HCT116 (cell line): ENCODE data around the gene TAF1C. TPM values are rescaled to one million over a fixed set of nuclear protein-coding genes. Genes with fewer than 3 reads are reported as not detected.

Experiments
- ATAC-seq: fragments of 200-7000 bp; cut with Tn5 transposase; 2 replicates; pipeline ENCODE4 v1.9.1; 2020; ENCODE audit warnings: mild to moderate bottlenecking, moderate library complexity
- BruUV-seq: library from RNA; stranded (reverse); fragments of 400-500 nt; replicated peaks from 2 replicates; lab custom pipeline; 2021; lab: Mats Ljungman, UMichigan
- CTCF ChIA-PET: fragments of 300-600 bp; sonication (Branson Sonifier 250); formaldehyde crosslinking; loops from one replicate; lab custom pipeline; 2021; ENCODE audit warnings: antibody characterized with exemption; lab: Charles Lee
- POLR2A ChIA-PET: fragments of 300-600, 350-600 bp; sonication (Branson Sonifier 250); formaldehyde crosslinking; loops from one replicate; lab custom pipeline; 2021; ENCODE audit warnings: antibody characterized with exemption; lab: Charles Lee
- RAD21 ChIA-PET, 2 experiments: fragments of 300-600 bp; sonication (Branson Sonifier 250); formaldehyde crosslinking; loops; one replicate each; lab custom pipeline; 2023; ENCODE audit warnings: low total read pairs in 2 of 2; ENCODE audit not compliant: uncharacterized antibody in 2 of 2, unreplicated experiment in 2 of 2, low non-redundant PET in 1 of 2; lab: Charles Lee
- DNase-seq: peaks from one replicate; pipeline ENCODE4 v3.0.0-alpha.2; 2010; ENCODE audit warnings: low read depth, low spot score
- H2AFZ ChIP-seq: fragments of 200-600 bp; shearing (Covaris generic), sonication (generic); 2 replicates; pipeline ENCODE4 v1.6.1; 2017; ENCODE audit warnings: low read depth, mixed run types, mixed read lengths, antibody characterized with exemption, low read length; ENCODE audit not compliant: poor library complexity, severe bottlenecking
- H3K27ac ChIP-seq: 2 replicates; pipeline ENCODE4 v1.5.1; 2012; ENCODE audit warnings: low read depth, low read length
- H3K27me3 ChIP-seq: fragments of 200-600 bp; sonication (generic); 2 replicates; pipeline ENCODE4 v1.6.1; 2016; ENCODE audit warnings: mixed run types, low read length, mixed read lengths; ENCODE audit not compliant: insufficient read depth
- H3K36me3 ChIP-seq, 2 experiments: fragments of 200-500 bp in 1 of 2; fragments of 200-600 bp in 1 of 2; sonication (Bioruptor generic) in 1 of 2; sonication (generic) in 1 of 2; 2 replicates each; pipeline versions ENCODE4 v1.5.1 to v1.6.1; 2014 to 2016; ENCODE audit warnings: low read length in 2 of 2, inconsistent platforms in 1 of 2, mixed read lengths in 1 of 2, mixed run types in 1 of 2; ENCODE audit not compliant: insufficient read depth in 2 of 2, control insufficient read depth in 1 of 2
- H3K4me1 ChIP-seq, 2 experiments: fragments of 200-600 bp in 1 of 2; sonication (generic) in 1 of 2; 2 replicates each; pipeline versions ENCODE4 v1.5.1 to v1.6.1; 2012 to 2017; ENCODE audit warnings: low read length in 2 of 2, inconsistent platforms in 1 of 2, mild to moderate bottlenecking in 1 of 2, mixed read lengths in 1 of 2, mixed run types in 1 of 2, moderate library complexity in 1 of 2; ENCODE audit not compliant: insufficient read depth in 2 of 2, control insufficient read depth in 1 of 2
- H3K4me2 ChIP-seq: fragments of 200-600 bp; sonication (generic); 2 replicates; pipeline ENCODE4 v1.6.1; 2017; ENCODE audit warnings: mixed run types, low read length, mixed read lengths
- H3K4me3 ChIP-seq, 2 experiments: fragments of 200-600 bp in 1 of 2; sonication (generic) in 1 of 2; replicated peaks in 1 of 2; 2 replicates each; pipeline ENCODE4 v1.5.1; 2011 to 2016; ENCODE audit warnings: low read length in 2 of 2, control low read depth in 1 of 2, low read depth in 1 of 2, mild to moderate bottlenecking in 1 of 2, mixed read lengths in 1 of 2, mixed run types in 1 of 2
- H3K79me2 ChIP-seq: fragments of 200-600 bp; sonication (generic); 2 replicates; pipeline ENCODE4 v1.6.1; 2017; ENCODE audit warnings: mild to moderate bottlenecking, mixed run types, low read length, moderate library complexity, mixed read lengths; ENCODE audit not compliant: insufficient read depth
- H3K9ac ChIP-seq: fragments of 200-600 bp; sonication (generic); 2 replicates; pipeline ENCODE4 v1.6.1; 2016; ENCODE audit warnings: low read length, mixed read lengths
- H3K9me2 ChIP-seq: fragments of 200-600 bp; sonication (generic), shearing (Covaris generic); 2 replicates; pipeline ENCODE4 v1.6.1; 2017; ENCODE audit warnings: mixed run types, mild to moderate bottlenecking, moderate library complexity; ENCODE audit not compliant: insufficient read depth
- H3K9me3 ChIP-seq, 2 experiments: fragments of 200-500 bp in 1 of 2; fragments of 200-600 bp in 1 of 2; sonication (Bioruptor generic) in 1 of 2; sonication (generic) in 1 of 2; 2 replicates each; pipeline ENCODE4 v1.6.1; 2014 to 2017; ENCODE audit warnings: low read length in 2 of 2, mixed read lengths in 2 of 2, inconsistent platforms in 1 of 2, low read depth in 1 of 2, mild to moderate bottlenecking in 1 of 2, mixed run types in 1 of 2, moderate library complexity in 1 of 2; ENCODE audit not compliant: control insufficient read depth in 1 of 2, insufficient read depth in 1 of 2
- H4K20me1 ChIP-seq: fragments of 200-600 bp; sonication (generic), shearing (Covaris generic); 2 replicates; pipeline ENCODE4 v1.6.1; 2017; ENCODE audit warnings: mixed run types, mild to moderate bottlenecking, moderate library complexity; ENCODE audit not compliant: insufficient read depth
- CBX3 ChIP-seq: IDR thresholded peaks from 2 replicates; pipeline ENCODE4 v1.6.1; 2012; ENCODE audit warnings: low read depth
- EGR1 ChIP-seq: IDR thresholded peaks from 2 replicates; pipeline ENCODE4 v1.6.1; 2012; ENCODE audit warnings: low read depth
- EZH2 ChIP-seq: fragments of 200-600 bp; sonication (generic); IDR thresholded peaks from 2 replicates; pipeline ENCODE4 v1.6.1; 2017; ENCODE audit warnings: antibody characterized with exemption, mixed run types
- EZH2phosphoT487 ChIP-seq: fragments of 200-600 bp; IDR thresholded peaks from 2 replicates; pipeline ENCODE4 v1.6.1; 2018; ENCODE audit warnings: antibody characterized with exemption, borderline replicate concordance
- FOSL1 ChIP-seq: IDR thresholded peaks from 2 replicates; pipeline ENCODE4 v1.6.1; 2012; ENCODE audit warnings: low read depth
- JUND ChIP-seq: IDR thresholded peaks from 2 replicates; pipeline ENCODE4 v1.6.1; 2012
- POLR2A ChIP-seq: IDR thresholded peaks from 2 replicates; pipeline ENCODE4 v1.7.0; 2011; ENCODE audit warnings: borderline replicate concordance; ENCODE audit not compliant: insufficient read depth, insufficient read length; ENCODE audit errors: extremely low read depth
- POLR2AphosphoS5 ChIP-seq: IDR thresholded peaks from 2 replicates; pipeline ENCODE4 v1.6.1; 2011; ENCODE audit warnings: mild to moderate bottlenecking, low read depth, low read length, moderate library complexity
- SIN3A ChIP-seq: IDR thresholded peaks from 2 replicates; pipeline ENCODE4 v1.6.1; 2012; ENCODE audit warnings: low read depth
- SP1 ChIP-seq: IDR thresholded peaks from 2 replicates; pipeline ENCODE4 v1.6.1; 2012; ENCODE audit warnings: low read depth
- SRF ChIP-seq: IDR thresholded peaks from 2 replicates; pipeline ENCODE4 v1.6.1; 2012; ENCODE audit warnings: low read depth
- ZFX ChIP-seq: fragments of 450-650 bp; IDR thresholded peaks from 2 replicates; pipeline ENCODE4 v1.6.1; 2017
- intact Hi-C: fragments of 100-400 bp; cut with micrococcal nuclease; formaldehyde crosslinking; loops from 2 replicates; pipeline ENCODE4 v1.10.0; 2022
- total RNA-seq: library from RNA; stranded (reverse); gene quantifications from one replicate; pipeline ENCODE4 v1.2.1, GENCODE V29; 2021; ENCODE audit not compliant: unreplicated experiment
- TF ChIP-seq, protein P1 (sequence below): IDR thresholded peaks from 2 replicates; pipeline ENCODE4 v1.6.1; 2011; ENCODE audit warnings: mild to moderate bottlenecking, low read length, moderate library complexity; ENCODE audit not compliant: insufficient replicate concordance; ENCODE audit errors: extremely low read depth
- TF ChIP-seq, protein P2 (sequence below): IDR thresholded peaks from 2 replicates; pipeline ENCODE4 v1.6.1; 2012
- TF ChIP-seq, protein P3 (sequence below), 3 experiments: fragments of 200-600 bp in 1 of 3; sonication (generic) in 1 of 3; IDR thresholded peaks in 2 of 3; conservative IDR thresholded peaks in 1 of 3; 2 replicates each; pipeline ENCODE4 v1.5.1; 2012 to 2017; ENCODE audit warnings: low read depth in 2 of 3, low read length in 2 of 3, antibody characterized with exemption in 1 of 3, borderline replicate concordance in 1 of 3, control low read depth in 1 of 3, mild to moderate bottlenecking in 1 of 3, mixed read lengths in 1 of 3, mixed run types in 1 of 3, moderate library complexity in 1 of 3; ENCODE audit not compliant: insufficient read depth in 1 of 3
- TF ChIP-seq, protein P4 (sequence below): IDR thresholded peaks from 2 replicates; pipeline ENCODE4 v1.6.1; 2012

TAF1C gene
- total RNA-seq, 1 experiment from 2014 or later = 76.3 TPM

GRCh38 chr16:84180519-84181140, 6.2 kb downstream of the TAF1C start (continued):
- TF ChIP-seq, protein P1, sequence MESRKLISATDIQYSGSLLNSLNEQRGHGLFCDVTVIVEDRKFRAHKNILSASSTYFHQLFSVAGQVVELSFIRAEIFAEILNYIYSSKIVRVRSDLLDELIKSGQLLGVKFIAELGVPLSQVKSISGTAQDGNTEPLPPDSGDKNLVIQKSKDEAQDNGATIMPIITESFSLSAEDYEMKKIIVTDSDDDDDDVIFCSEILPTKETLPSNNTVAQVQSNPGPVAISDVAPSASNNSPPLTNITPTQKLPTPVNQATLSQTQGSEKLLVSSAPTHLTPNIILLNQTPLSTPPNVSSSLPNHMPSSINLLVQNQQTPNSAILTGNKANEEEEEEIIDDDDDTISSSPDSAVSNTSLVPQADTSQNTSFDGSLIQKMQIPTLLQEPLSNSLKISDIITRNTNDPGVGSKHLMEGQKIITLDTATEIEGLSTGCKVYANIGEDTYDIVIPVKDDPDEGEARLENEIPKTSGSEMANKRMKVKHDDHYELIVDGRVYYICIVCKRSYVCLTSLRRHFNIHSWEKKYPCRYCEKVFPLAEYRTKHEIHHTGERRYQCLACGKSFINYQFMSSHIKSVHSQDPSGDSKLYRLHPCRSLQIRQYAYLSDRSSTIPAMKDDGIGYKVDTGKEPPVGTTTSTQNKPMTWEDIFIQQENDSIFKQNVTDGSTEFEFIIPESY = no peak
- no peak for TF ChIP-seq EGR1
- no peak for TF ChIP-seq SIN3A

- DNase-seq (no peak), ATAC-seq (no peak)
- no peaks in the 10 kb centered on the region for H3K9me3 ChIP-seq
- TF ChIP-seq, protein P2, sequence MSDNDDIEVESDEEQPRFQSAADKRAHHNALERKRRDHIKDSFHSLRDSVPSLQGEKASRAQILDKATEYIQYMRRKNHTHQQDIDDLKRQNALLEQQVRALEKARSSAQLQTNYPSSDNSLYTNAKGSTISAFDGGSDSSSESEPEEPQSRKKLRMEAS = no peak
- TF ChIP-seq FOSL1 (no peak), POLR2AphosphoS5 (no peak), SP1 (no peak), ZFX (no peak), POLR2A (no peak), EZH2 (no peak), EZH2phosphoT487 (no peak), SIN3A (no peak), JUND (no peak), SRF (no peak), CBX3 (no peak)
- TF ChIP-seq, protein P3, sequence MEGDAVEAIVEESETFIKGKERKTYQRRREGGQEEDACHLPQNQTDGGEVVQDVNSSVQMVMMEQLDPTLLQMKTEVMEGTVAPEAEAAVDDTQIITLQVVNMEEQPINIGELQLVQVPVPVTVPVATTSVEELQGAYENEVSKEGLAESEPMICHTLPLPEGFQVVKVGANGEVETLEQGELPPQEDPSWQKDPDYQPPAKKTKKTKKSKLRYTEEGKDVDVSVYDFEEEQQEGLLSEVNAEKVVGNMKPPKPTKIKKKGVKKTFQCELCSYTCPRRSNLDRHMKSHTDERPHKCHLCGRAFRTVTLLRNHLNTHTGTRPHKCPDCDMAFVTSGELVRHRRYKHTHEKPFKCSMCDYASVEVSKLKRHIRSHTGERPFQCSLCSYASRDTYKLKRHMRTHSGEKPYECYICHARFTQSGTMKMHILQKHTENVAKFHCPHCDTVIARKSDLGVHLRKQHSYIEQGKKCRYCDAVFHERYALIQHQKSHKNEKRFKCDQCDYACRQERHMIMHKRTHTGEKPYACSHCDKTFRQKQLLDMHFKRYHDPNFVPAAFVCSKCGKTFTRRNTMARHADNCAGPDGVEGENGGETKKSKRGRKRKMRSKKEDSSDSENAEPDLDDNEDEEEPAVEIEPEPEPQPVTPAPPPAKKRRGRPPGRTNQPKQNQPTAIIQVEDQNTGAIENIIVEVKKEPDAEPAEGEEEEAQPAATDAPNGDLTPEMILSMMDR (IDR thresholded peaks at IDR 0.05 in 2 of 3, conservative IDR thresholded peaks at IDR 0.05 in 1 of 3; ENCODE audit: borderline replicate concordance in 1 of 3, insufficient read depth in 1 of 3, low read depth in 2 of 3, low read length in 2 of 3) = no peak
- TF ChIP-seq, protein P4, sequence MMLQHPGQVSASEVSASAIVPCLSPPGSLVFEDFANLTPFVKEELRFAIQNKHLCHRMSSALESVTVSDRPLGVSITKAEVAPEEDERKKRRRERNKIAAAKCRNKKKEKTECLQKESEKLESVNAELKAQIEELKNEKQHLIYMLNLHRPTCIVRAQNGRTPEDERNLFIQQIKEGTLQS = no peak
- RAD21 ChIA-PET = no interaction called here
- peaks cover 0 to 18% of the 10 kb centered on the region in 2 experiments; a peak in 3 of 4 replicates for H3K4me1 ChIP-seq
- H4K20me1 ChIP-seq = no peaks in the 10 kb centered on the region
- intact Hi-C loops = loop anchor here (10.0 kb wide), 1 partner anchor 305 kb away; no protein-coding TSS in a partner anchor
- POLR2A ChIA-PET = no interaction called here
- no peak overlapping the region for H3K4me2 ChIP-seq
- CTCF ChIA-PET = no interaction called here
- no peak overlapping the region for H3K9ac ChIP-seq
- no peaks in the 10 kb centered on the region for H3K9me2 ChIP-seq
- H3K36me3 ChIP-seq = peaks cover 33 to 49% of the 10 kb centered on the region in 2 experiments; a peak in 3 of 4 replicates
- H2AFZ ChIP-seq = no peak overlapping the region
- BruUV-seq = no TSS peak
- no peaks in the 10 kb centered on the region for H3K27me3 ChIP-seq
- peaks cover 25% of the 10 kb centered on the region for H3K79me2 ChIP-seq
- H3K27ac ChIP-seq = no peak overlapping the region
- H3K4me3 ChIP-seq = no peak overlapping the region
These were observed 7.1 kb downstream of the TAF1C start for GRCh38 chr16:84179612-84180320.
